MG63 (cell line): ENCODE results near the gene ALDH16A1. TPM values are rescaled to one million over a fixed set of nuclear protein-coding genes. Genes with fewer than 3 reads are reported as not detected.
"Not testable (repeated sequence)": the region's sequence is repeated elsewhere in the genome, so short reads cannot be mapped to it uniquely, and the experiment has no call there.

Experiments used
- DNase-seq: peaks from one replicate; pipeline ENCODE4 v3.0.0-alpha.2; 2020
- H3K27me3 ChIP-seq: fragments of 250-450 bp; sonication (Bioruptor Pico); 2 replicates; pipeline ENCODE4 v1.5.1; 2020; ENCODE audit warnings: mild to moderate bottlenecking, moderate library complexity
- H3K36me3 ChIP-seq: fragments of 250-450 bp; sonication (Bioruptor Pico); 2 replicates; pipeline ENCODE4 v1.5.1; 2020; ENCODE audit warnings: mild to moderate bottlenecking, moderate library complexity
- H3K4me3 ChIP-seq: fragments of 250-450 bp; sonication (Bioruptor Pico); 2 replicates; pipeline ENCODE4 v1.5.1; 2020; ENCODE audit warnings: mild to moderate bottlenecking, moderate library complexity
- H3K9me3 ChIP-seq: fragments of 250-450 bp; sonication (Bioruptor Pico); 2 replicates; pipeline ENCODE4 v1.5.1; 2020; ENCODE audit warnings: mild to moderate bottlenecking, moderate library complexity
- total RNA-seq: library from RNA; depleted of rRNA; stranded (reverse); fragments of >200 nt; shearing (Covaris generic); gene quantifications from 2 replicates; pipeline ENCODE4 v1.2.3, GENCODE V29; 2014; ENCODE audit warnings: low replicate concordance

Gene ALDH16A1
- total RNA-seq, 1 experiment from 2014 or later, result 86.4 TPM

DNA sequence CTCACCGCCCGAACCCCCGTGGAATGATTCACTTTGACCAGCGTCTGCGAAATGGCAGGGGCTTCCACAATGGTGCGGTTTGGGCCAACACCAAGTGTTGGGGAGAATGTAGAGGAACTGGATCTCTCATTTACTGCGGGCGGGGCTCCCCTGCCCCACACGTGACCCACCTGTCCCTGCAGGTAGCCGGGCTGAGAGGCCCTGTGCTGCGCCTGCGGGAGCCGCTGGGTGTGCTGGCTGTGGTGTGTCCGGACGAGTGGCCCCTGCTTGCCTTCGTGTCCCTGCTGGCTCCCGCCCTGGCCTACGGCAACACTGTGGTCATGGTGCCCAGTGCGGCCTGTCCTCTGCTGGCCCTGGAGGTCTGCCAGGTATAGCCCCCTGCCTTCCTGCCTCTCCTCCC is 15.2 kb downstream of the ALDH16A1 start:
- no peaks in the 10 kb centered on the region for H3K9me3 ChIP-seq
- H3K36me3 ChIP-seq, result peaks cover 34% of the 10 kb centered on the region
- H3K4me3 ChIP-seq, result no peak overlapping the region
- no peak for DNase-seq
- H3K27me3 ChIP-seq, result no peaks in the 10 kb centered on the region

- H3K27me3 ChIP-seq, result no peaks in the 10 kb centered on the region
- no peak for DNase-seq
- no peak overlapping the region for H3K4me3 ChIP-seq
- H3K36me3 ChIP-seq, result peaks cover 34% of the 10 kb centered on the region
- H3K9me3 ChIP-seq, result no peaks in the 10 kb centered on the region
These were observed 15.9 kb downstream of the ALDH16A1 start for GRCh38 chr19:49468746-49469447.

GRCh38 chr19:49469828-49470614 is 17.0 kb downstream of the ALDH16A1 start:
- Histone ChIP-seq H3K36me3 (peaks cover 27% of the 10 kb centered on the region), H3K27me3 (no peaks in the 10 kb centered on the region)
- no peak for DNase-seq

DNA sequence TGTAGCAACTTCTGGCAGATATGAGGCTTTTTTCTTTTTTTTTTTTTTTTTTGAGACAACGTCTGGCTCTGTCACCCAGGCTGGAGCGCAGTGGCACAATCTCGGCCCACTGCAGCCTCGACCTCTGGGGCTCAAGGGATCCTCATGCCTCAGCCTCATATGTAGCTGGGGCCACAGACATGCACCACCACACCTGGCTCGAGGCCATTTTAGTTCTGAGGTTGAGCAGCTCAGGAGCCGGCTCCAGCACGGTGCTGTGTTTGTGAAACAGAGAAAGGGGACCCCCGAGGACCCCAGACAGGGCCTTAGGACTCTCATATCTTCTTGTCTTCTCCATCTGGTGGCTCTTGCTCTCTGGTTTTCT is 17.6 kb downstream of the ALDH16A1 start:
- Histone ChIP-seq H3K9me3 (no peaks in the 10 kb centered on the region), H3K36me3 (peaks cover 22% of the 10 kb centered on the region), H3K27me3 (no peaks in the 10 kb centered on the region), H3K4me3 (no peak overlapping the region)
- DNase-seq, result no peak

More at GRCh38 chr19:49469828-49470614, 17.0 kb downstream of the ALDH16A1 start:
- Histone ChIP-seq H3K4me3 (no peak overlapping the region), H3K9me3 (no peaks in the 10 kb centered on the region)

DNA sequence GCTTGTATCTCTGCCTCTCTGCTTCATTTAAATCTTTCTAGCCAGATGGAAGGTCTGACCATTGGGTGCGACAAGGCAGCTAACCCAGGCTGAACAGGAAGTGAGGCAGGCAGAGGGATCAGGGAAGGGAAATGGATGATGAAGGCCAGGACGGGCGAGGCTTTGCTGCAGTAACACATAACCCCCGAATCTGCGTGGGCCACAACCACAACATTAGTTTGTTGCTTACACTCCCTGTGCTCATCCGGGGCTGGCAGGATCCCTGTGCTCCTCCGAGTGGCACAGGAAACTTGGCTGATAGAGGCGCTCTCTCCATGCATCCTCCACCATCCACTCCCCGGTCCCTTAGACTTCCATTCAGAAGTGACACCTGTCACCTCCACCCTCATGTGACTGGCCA is 19.9 kb downstream of the ALDH16A1 start:
- Histone ChIP-seq H3K4me3 (no peak overlapping the region), H3K36me3 (peaks cover 16% of the 10 kb centered on the region), H3K27me3 (no peaks in the 10 kb centered on the region), H3K9me3 (no peaks in the 10 kb centered on the region)
- no peak for DNase-seq

- not testable (repeated sequence) for H3K9me3 ChIP-seq, DNase-seq, H3K27me3 ChIP-seq
- H3K36me3 ChIP-seq, result peaks cover 16% of the 10 kb centered on the region
- H3K4me3 ChIP-seq, result peak overlapping the region; percentile 73
These were observed 20.5 kb downstream of the ALDH16A1 start for GRCh38 chr19:49473501-49473867.

DNA sequence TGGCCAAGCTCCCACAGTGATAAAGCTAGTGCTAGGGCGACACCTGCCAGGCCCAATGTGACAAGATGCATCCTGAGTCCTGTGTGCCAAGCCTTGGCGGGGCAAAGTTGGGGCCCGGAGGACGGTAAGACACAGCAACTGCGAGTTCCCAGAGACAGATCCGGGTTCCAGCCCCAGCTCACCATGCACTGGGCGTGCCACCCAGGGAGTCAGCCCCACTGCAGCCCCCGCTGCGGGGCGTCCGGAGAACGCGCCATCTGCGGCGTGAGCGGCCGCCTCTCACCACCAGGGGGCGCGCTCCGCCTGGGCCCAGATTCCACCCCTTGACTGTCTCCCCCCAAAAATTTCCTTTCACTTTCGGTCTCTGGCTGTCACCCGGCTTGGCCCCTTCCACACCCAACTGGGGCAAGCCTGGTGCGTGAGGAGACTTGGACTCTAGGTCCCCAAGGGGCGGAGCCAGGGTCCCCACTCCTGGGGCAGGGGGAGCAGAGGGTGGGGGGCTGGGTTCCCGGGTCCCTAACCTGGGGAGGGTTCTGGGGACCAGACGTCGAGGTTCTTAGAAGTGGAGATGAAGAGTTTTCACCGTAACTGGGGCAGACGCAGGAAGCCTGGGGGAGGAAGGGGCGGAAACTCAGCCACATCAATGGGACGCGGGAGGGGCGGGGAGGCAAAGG is 21.0 kb downstream of the ALDH16A1 start, which contains the start of gene FLT3LG:
Gene FLT3LG, plus strand, starts transcription at position 348 of the 674 bp plus-strand sequence. CDS start 425 bp downstream, outside the sequence.
- no peaks in the 10 kb centered on the region for H3K9me3 ChIP-seq
- peak; percentile 81 for DNase-seq

GRCh38 chr19:49474542-49474924 is 21.5 kb downstream of the ALDH16A1 start:
- H3K27me3 ChIP-seq, result no peaks in the 10 kb centered on the region
- no peaks in the 10 kb centered on the region for H3K9me3 ChIP-seq
- peak overlapping the region; percentile 73 for H3K4me3 ChIP-seq
- H3K36me3 ChIP-seq, result peaks cover 10% of the 10 kb centered on the region; the same call in 1 of the 2 replicates
- DNase-seq, result no peak

More for the DNA sequence above, 21.0 kb downstream of the ALDH16A1 start, which contains the start of gene FLT3LG:
- peak within 1 kb of the TSS; percentile 73 for H3K4me3 ChIP-seq
- no peaks in the 10 kb centered on the region for H3K27me3 ChIP-seq
- H3K36me3 ChIP-seq, result peaks cover 12% of the 10 kb centered on the region; the same call in 1 of the 2 replicates

- no peak overlapping the region for H3K4me3 ChIP-seq
- H3K9me3 ChIP-seq, result no peaks in the 10 kb centered on the region
- no peaks in the 10 kb centered on the region for H3K27me3 ChIP-seq
- 0 out of 2 replicates have a peak, but pooled peaks cover 3% of the 10 kb centered on the region for H3K36me3 ChIP-seq
- DNase-seq, result no peak
These were observed 22.3 kb downstream of the ALDH16A1 start for GRCh38 chr19:49475191-49475917.

GRCh38 chr19:49475995-49476880 is 23.2 kb downstream of the ALDH16A1 start:
- Histone ChIP-seq H3K4me3 (no peak overlapping the region), H3K27me3 (no peaks in the 10 kb centered on the region), H3K36me3 (no peaks in the 10 kb centered on the region), H3K9me3 (no peaks in the 10 kb centered on the region)
- no peak for DNase-seq

DNA sequence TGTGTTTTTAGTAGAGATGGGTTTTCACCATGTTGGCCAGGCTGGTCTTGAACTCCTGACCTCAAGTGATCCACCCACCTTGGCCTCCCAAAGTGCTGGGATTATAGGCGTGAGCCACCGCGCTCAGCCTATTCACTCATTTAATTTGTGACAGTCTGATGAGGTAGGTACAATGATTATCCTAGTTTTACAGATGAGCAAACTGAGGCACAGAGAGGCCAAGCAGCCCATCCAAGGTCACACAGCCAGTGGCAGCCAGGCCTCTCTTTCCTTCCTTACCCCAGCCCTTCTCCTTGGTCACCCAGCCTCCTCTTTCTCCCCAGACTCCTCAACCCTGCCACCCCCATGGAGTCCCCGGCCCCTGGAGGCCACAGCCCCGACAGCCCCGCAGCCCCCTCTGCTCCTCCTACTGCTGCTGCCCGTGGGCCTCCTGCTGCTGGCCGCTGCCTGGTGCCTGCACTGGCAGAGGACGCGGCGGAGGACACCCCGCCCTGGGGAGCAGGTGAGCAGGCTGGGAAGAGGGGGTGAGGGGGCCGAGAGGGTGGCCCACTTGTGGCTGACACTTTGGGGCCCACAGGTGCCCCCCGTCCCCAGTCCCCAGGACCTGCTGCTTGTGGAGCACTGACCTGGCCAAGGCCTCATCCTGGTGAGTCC is 27.1 kb downstream of the ALDH16A1 start:
- Histone ChIP-seq H3K36me3 (no peaks in the 10 kb centered on the region; the same call in 1 of the 2 replicates), H3K9me3 (no peaks in the 10 kb centered on the region), H3K27me3 (no peaks in the 10 kb centered on the region), H3K4me3 (no peak overlapping the region)
- DNase-seq, result no peak

GRCh38 chr19:49481020-49481683 is 28.1 kb downstream of the ALDH16A1 start:
- no peak for DNase-seq
- Histone ChIP-seq H3K9me3 (no peaks in the 10 kb centered on the region), H3K36me3 (no peaks in the 10 kb centered on the region; the same call in 1 of the 2 replicates), H3K27me3 (no peaks in the 10 kb centered on the region), H3K4me3 (no peak overlapping the region)

DNA sequence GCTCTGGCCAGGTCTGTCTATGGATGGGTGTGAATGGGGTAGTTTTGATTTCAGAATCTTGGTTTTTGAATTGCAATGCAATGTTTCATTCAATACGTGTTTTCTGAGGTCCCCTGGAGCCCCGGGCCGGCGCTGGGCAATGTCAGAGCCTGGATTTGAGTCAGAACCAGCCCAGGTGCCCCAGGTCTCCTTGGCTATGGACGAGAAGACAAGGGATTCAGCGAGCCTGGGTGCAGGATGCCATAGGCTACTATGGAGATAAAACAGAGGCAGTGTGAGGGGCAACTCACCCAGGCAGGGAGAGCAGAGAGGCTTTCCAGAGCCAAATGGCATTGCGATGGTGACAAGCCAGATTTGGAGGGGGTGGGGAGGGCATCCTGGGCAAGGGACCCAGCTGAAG is 33.2 kb downstream of the ALDH16A1 start:
- DNase-seq, result no peak
- H3K36me3 ChIP-seq, result peaks cover 38% of the 10 kb centered on the region
- H3K4me3 ChIP-seq, result no peak overlapping the region
- peaks cover 4% of the 10 kb centered on the region; the same call in 1 of the 2 replicates for H3K27me3 ChIP-seq
- peaks cover 9% of the 10 kb centered on the region; the same call in 1 of the 2 replicates for H3K9me3 ChIP-seq

GRCh38 chr19:49486710-49487276 is 33.8 kb downstream of the ALDH16A1 start:
- Histone ChIP-seq H3K4me3 (peak overlapping the region; percentile 30), H3K27me3 (peaks cover 4% of the 10 kb centered on the region; the same call in 1 of the 2 replicates), H3K9me3 (peaks cover 9% of the 10 kb centered on the region; the same call in 1 of the 2 replicates), H3K36me3 (peaks cover 44% of the 10 kb centered on the region)
- no peak for DNase-seq
